Occipital lobe (tissue), 2 donors: ENCODE measurements around the gene CYRIA. TPM values are rescaled to one million over a fixed set of nuclear protein-coding genes. Genes with fewer than 3 reads are reported as not detected.

ENCODE experiments used
- DNase-seq: peaks from one replicate; lab custom pipeline; 2025; lab: John Stamatoyannopoulos, UW
- total RNA-seq: library from RNA; depleted of rRNA; stranded (reverse); fragments of >200 nt; gene quantifications from one replicate; pipeline ENCODE4 v1.2.3, GENCODE V29; 2014

CYRIA gene
- 230 TPM for total RNA-seq

DNA sequence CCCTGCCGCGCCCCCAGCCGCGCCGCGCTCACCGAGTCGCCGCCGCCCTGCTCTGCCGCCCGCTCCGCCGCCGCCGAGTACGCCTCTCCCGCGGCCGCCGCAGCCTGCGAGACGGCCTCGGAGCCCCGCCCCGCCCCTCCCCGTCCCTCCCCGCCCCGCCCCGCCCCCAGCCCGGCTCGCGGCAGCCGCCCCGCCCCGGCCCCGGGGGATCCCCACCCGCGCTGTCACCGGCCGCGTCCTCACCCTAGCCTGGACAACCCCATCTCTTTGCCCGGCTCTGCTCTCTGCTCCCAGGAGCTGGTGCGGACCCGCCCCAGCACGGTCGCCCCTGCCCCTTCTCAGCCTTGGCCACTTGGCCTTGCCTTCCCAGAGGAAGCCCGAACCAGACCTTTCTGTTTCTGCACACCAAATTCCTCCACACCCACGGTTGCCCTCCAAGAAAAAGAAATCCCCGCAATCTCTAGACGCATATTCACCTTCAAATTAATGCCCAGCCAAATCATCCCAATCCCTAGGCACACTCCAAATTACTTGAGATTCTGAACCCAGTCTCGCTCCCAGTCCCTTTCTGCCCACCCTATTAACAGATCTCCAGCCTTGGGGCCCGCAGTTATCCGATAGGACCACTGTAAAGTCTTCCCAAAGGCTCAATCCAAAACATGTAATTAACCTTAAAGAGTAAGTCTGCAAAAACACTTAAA lies at the start of gene CYRIA:
Gene CYRIA (minus strand): TSS at position 87 of the 701 bp plus-strand sequence. CDS start 77,715 bp downstream, outside the sequence.
- DNase-seq: peak; percentile 36

DNA sequence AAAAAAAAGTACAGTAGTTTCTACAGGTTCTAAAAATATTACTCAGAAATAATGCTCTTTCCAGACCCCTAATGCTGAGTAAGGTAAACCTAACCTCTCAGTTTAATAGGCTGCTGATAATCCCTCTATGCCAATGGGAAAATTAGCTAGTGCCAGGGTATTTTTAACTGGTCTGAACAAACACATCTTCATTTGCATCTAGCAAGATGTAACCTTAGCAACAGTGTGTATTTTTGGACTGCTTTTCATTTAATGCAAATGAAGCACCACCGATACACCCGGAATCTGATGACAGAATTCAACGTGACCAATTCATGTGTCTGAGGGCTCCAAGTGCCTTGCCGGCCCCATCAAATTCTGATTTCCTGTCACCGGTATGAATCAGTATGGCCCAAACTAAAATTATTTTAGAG lies 47.4 kb upstream of the CYRIA start:
- no peak for DNase-seq

DNA sequence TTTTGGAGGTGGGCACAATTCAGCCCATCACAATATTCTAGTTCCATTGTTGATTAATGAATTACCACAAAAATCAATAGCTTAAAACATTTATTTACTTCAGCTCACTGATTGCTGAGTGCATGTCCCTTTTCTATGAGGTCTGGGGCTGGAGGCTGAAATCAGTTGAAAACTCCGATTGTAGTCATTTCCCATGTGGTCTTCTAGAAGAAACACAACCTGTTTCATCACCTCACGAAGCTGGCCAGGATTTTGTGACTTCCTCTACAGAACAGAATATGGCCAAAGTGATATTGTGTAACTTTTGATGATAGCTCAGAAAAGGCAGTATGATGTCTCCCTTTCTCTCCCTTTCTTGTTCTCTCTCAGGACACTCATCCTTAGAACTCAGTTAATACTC lies 44.1 kb upstream of the CYRIA start:
- no peak for DNase-seq

DNA sequence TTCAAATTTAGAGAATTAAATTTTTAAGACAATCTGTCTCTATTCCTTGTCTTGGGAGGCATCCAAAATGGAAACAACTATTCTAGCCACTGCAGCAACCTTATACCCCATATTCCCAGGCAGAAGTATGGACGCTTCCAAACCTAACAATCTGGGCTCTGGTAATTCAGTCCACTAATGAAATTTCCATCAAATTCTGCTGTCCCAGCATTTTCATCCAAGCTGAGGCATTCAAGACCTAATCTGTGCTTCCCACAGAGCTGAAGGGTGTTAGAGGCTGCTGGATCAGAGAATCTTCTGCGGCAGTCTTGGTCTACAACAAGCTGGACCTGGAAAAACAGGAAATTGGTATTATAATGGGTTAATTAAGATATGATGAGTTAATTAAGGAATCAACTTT lies 42.5 kb upstream of the CYRIA start:
- no peak for DNase-seq

DNA sequence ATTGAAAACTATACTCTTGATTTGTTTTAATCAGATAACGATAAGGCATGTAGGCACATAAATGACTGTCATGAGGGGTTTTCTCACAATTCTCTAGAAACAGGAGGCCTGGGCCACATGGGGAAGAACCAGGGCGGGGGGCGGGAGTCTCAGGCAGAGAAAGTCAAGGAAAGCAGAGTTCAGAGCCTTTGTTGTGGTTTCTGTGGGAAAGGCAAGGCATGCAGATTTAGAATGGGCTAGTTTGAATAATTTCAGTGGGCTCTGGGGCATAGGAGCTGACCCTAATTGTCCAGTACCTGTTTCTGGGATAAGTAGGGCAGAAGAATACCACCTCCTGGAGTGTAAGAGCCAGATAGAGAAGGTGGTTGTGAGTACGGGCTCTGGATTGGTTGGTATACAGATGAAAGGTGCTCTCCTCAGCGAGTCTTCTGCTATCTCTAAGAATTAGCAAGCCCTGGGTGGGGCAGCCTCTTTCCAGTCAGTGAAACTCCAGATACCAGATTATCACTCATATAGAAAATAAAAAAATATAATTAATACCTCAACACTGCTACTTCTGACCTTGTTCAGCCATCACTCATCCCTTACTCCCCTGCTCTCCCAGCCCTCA lies 41.5 kb upstream of the CYRIA start:
- DNase-seq: no peak

DNA sequence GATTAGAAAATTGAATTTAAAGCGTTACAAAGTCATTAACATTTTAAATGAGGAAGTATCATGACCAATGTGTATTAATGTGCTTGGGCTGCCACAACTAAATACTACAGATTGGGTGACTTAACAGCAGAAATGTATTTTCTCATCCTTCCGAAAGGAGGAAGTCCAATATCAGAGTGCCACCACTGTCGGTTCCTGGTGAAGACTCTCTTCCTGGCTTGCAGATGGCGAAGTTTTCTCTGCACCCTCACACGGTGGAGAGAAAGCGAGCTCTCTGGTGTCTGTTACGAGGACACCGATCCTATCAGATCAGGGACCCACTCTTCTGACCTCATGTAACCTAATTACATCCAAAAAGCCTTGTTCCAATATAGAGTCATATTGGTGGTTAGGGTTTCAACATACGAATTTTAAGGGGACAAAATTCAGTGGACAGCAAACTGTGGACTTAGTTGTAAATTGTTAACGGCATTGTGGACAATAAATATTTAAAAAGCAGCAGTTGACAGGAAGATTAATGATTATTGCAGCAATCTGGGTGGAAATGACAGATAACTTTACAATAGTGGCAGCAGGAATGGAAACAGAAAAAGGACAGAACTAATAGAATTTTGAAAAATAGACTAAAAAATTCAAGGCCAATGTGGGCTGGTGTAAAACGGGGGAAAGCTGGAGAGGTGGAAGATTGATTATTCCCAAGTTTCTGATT lies 35.1 kb upstream of the CYRIA start:
- DNase-seq: no peak

DNA sequence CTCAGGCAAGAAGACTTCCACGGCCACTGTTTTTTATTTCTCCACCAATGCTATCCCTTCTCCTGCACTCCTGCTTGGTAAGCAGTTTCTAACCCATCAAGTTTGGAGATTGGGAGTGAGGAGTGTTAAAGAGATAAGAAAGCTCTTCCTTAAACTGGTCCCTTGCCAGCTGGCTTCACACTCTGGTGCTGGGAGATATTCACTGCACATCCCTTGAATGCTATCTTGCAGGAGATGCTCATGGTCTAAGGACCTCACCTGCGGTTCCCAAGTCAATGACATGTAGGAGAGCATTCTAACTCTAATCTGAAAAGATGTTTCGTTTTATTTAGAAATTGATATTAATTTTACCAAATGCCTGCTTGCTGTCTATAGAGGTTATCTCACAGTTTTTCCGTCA lies 28.2 kb upstream of the CYRIA start:
- DNase-seq: no peak

DNA sequence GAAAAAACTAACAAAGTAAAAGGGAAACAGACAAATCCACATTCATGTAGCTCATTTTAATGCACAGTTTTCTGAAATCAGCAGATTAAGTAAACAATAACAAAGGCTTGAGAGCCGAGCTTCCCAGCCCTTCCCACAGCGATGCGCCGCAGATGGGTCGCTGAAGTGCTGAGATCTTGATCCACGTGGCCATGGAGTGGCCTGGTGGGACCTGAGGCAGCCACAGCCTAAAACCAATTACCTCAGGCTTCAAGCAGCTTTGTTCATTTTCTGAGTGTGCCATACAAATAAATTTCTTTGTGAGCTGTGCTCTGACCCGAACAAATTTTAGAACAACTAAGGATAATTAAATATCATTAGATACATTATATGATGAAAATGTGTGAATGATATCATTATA lies 25.6 kb upstream of the CYRIA start:
- DNase-seq: no peak

DNA sequence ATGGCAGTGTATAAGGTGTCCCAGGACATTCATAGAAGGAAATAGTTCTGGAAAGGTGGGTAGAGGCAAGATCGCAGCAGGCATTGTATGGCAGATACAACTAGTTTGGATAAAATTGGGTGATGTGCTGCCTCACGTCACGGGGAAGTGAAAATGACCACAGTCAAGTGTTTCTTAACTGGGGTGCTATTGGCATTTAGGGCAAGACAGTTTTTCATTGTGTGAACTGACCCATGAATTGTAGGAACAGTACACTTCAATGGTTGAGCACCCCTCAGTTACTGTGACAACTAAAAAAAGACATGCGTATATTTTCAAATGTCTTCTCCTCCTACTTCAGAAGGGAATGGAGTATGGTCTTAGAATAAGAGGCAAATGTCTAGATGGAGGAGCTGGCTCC lies 22.3 kb upstream of the CYRIA start:
- no peak for DNase-seq

DNA sequence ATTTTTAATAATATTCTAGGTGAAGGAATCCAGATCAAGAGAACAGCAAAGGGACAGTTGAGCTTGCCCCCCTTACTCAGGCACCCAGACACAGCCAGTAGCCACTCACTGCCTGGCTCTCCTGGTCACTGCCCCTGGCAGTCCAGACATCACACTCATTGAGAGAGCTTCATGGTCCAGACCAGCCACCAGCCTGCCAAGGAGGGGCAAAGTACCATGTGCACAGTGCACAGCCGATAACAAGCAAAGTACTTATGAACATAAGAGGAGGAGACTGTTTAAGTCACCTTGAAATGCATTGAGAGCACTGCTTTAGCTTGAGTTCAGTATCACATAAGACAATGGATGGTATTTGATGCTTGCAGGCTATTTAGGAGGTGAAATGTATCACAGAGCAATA lies 21.6 kb upstream of the CYRIA start:
- no peak for DNase-seq

DNA sequence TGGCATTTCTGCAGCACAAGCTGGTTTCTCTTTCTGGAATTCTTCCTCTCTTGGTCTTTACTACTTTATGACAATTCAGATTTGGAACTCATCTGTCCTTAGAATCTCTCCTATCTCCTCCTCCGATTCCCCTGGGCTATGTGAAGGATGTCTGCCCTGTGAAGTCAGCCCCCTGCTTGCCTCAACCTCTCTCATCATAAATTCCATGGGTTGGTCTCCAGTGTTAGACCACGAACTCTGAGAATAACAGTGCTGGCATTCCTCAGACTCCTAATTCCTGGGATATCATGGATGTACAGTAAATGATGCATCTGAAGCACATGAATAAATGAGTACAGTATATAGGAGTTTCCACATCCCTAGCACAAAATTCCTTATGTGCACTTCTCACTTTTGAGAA lies 21.0 kb upstream of the CYRIA start:
- DNase-seq: no peak

DNA sequence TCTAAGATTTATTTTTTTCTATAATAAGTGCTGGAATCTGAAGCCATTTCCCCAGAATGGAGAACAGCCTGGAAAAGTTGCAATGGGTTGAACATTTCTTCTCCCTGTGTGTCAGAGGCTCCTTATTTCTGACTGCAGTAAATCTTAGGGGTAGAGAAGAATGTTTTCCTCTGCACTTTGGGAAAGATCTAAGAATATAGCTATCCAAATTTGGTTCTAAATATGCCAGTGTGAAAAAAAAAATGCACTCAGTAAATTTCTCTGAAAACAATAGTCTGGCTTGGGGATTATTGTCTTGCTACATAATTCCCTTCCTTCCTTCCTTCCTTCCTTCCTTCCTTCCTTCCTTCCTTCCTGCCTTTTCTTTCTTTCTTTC lies 19.7 kb upstream of the CYRIA start:
- DNase-seq: no peak

DNA sequence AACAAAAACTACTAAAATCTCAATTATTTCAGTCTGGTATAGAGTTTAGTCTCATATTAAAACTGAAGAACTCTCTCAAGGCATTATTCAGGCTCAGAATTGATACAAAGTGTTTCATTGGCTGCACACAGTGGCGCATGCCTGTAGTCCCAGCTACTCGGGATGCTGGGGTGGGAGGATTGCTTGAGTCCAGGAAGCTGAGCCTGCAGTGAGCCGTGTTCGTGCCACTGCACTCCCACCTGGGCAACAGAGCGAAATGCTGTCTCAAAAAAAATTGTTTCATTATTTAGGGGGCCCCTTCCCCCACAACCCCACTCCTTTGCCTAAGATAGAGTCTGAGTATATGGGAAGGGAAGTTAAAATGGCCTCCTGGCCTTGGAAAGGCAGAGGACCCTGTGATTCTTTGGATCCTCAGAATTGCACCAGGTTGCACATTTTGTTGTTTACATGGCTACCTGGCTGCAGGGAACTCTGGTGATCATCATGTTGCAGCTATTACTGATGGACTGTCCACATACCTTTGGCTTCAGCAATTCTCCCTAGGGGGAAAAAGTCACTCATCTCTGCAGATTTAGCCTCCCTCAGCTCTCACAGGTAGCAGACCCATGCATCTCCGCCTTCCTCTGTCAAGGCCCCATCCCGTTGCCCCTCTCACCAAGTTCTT lies 19.2 kb upstream of the CYRIA start:
- DNase-seq: no peak

DNA sequence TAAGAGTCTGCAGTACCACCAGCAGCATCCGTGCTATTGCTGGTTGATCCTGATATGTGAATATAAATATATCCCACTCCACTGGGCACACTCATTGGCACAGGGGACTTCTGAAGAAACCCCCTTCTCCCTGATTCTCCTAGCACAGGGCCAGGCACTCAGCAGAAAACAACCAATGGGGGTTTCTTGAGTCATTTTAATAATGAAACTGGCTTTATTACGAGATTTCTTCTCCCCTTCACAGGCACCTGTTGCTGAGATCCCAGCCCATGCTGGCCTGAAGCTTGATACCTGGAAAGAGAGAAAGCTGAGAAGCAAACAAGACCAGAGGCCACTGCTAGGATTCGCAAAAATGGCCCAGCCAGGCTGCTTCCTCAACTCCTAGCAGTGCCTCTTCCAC lies 17.9 kb upstream of the CYRIA start:
- no peak for DNase-seq

DNA sequence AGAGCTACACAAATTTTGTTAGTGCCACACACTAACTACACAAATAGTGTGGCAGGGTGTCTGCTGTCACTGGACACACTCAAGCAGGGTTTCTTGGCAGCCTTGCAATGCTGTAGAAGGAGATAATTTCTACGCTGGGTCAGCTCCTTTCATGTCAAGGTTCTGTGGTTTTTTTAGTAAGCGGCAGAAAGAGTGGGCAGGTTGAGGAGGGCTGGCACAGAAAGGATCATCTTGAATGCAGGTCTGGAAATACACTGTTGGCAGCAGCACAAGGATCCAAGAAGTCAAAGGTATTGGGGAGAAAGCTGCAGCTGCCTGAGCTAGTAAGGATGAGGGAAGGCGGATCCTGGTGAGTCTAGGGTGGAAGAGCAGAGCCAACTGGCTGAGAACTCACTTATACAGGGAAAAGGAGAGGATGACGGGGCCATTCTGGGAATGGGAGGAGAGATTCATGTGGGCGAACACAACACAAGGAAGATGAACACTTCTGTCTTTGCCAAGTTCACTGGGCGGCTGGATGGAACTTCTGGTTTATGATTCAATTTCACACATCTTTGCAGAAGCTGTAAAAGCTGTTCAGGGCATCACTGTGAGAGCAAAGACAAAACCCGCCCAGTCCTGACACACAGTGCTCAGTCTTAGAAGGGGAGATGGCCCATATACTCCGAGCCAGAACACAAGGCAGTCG lies 16.9 kb upstream of the CYRIA start:
- peak; percentile 79 for DNase-seq

DNA sequence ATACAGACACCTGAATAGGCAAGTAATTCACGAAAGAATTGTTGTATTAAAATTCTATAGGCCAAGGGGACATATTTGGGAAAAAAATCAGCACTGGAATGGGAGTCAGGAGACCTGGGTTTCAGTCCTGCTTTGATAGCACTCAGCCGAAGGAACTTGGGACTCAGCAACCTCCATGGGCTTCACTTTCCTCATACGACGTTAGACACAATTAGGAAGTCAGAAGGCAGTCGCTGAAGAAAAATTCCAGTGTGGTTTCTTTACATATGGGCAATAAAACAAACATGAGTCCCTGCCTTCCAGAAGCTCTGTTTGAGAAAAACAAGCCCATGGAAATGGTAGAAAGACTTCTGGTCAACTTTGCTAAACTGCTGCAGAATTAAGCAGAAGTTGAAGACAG lies 15.1 kb upstream of the CYRIA start:
- no peak for DNase-seq

DNA sequence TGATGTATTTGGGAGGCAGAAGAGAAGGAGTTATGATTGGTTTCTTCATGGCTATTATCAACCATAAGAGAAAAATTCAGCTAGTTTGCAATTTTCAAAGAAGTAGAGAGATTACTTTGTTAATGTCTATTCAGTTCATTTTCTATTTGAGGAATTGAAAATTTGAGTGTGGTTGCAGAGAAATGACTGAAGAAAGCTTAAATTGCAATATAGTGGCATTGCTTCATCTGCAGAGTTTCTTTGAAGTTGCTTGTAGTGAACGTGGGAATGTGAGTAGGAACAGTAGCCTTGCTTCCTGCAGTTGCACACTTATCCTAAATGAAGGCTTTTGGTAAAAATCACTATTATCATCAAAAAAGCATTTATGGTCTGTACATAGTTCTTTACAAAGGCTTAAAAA lies 14.7 kb upstream of the CYRIA start:
- DNase-seq: no peak

DNA sequence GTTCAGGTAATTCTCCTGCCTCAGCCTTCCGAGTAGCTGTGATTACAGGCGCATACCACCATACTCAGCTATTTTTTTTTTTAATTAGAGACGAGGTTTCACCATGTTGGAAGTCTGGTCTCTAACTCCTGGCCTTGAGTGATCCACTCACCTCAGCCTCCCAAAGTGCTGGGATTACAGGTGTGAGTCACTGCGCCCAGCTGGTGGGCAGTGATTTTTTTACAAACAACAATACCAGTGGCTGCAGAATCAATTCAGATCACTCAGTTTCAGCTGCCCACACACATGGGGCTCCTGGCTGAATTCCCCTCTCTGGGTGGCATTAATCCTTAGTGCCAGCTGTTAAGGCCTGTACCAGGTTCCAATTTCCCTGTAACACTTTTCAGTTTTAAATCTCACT lies 13.3 kb upstream of the CYRIA start:
- DNase-seq: no peak

DNA sequence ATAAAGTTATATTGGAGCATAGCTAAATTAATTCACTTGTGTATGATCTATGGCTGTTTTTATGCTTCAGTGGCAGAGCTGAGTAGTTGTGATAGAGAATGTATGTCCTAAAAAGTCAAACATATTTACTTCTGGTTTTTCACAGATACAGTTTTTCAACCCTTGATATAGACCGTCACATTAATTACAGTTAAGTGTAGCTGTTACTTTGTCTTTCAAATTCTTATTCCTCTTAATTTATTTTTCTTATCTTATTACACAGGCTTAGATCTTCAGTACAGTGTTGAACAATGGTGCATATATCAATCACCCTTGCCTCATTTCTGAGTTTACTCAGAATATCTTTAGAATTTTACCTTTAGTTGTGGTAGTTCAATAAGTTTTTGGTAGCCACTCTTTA lies 12.2 kb upstream of the CYRIA start:
- no peak for DNase-seq

DNA sequence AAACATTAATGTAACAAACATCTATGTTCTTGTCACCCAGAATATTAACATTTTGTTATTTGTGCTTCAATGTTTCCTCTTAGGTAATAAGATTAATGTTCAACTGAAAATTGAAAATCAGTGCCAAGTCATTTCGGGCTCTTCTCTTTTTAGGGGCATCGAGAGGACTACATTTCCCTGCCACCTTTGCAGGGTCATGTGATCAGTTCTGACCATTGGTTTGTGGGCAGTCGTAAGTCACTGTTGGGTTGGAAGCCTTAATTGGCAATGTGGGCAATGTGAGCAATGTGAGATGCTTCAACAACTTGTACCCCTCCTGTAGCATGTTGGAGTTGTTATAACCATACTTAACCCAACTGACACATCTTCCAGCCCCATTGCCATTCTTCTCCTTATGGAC lies 10.1 kb upstream of the CYRIA start:
- DNase-seq: no peak

DNA sequence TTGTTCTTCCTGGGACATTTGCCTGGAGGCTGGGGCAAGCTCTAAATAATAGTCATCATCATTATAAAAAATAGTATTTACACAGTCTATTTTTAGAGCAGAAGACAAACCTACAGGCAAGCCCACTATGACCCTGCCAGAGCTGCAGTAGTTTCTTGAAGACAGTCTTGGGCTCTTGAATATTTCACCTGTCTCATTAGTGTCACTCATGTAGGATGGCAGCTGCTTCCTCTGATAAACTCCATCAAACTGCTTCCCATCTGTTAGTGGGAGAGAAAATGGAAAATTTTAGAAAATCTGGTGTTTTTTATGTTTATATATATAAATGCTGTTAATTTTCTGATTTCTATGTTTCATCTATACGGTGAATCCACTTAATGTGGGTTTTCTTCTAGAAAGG lies 8.5 kb upstream of the CYRIA start:
- DNase-seq: no peak

DNA sequence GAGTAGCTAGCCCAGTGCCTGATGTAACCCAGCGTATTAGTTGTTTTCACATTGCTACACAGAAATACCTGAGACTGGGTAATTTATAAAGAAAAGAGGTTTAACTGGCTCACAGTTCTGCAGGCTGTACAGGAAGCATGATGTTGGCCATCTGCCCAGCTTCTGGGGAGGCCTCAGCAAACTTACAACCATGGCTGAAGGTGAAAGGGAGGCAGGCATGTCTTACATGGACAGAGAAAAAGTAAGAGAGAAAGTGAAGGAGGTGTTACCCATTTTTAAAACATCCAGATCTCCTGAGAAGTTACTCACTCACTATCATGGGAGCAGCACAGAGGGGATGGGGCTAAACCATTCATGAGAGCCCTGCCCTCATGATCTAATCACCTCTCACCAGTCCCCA lies 6.1 kb upstream of the CYRIA start:
- DNase-seq: no peak
